Measurements from ENCODE around the gene ANKRD49.
A peak's percentile ranks its signal among the peaks of the same experiment; 100 is the strongest.

Gene ANKRD49

DNA sequence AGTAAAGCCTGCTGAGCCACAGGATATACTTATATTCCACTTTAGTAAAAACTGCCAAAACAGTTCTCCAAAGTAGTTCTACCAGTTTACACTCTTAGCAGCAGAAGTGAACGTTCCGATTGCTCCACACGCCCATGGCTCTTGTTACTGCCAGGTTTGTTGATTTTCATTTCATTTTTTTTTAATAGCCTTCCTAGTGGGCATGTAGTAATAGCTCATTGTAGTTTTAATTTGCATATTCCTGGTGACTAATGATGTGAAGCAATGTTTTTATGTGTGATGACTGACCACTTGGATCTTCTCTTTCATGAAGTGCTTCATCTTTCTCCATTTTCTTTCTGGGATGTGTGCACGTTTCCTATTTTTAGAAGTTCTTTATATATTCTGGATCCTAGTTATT, 13.7 kb downstream of the ANKRD49 start:
- DNase-seq (ENCODE audit: low read depth) = peak; percentile 5

DNA sequence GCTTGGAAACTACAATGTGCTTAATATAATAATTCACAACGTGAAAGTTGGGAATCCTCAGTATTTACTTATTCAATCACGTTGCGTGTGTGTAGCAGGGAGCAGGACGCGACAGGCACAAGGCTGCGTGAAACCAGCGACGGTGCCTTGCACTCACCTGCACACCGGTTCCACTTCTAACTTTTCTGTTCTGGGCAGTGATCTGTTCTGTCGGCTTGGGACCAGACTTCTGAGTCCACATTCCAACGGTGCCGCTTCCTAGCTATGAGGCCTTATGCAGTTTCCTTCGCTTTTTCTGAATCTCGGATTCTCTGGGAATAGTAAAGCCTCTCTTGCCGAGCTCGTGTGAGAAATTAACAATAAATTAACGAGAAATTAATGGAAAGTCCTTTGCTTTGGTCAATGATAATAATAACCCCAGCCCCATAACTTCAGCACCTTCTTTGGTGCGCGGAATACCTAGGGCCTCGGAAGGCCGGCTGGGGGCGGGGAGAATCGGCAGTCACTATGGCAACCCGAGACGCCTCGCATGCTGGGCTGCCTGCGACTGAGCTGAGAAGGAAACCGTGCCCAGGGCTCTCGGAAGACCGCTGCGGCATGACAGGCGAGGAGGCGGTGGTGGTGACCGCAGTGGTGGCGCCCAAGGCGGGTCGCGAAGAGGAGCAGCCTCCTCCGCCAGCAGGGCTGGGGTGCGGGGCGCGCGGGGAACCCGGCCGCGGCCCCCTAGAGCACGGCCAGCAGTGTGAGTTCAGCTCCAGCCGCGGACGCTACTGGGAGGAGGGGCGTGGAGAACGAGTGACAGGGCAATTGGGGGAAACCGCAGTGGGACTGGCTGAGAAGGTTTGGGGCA, 18.4 kb downstream of the ANKRD49 start, which contains the start of gene C11orf97:
C11orf97 (plus strand) TSS at position 530 of the 850 bp plus-strand sequence; CDS start at position 598, 68 bp downstream.
- DNase-seq (ENCODE audit: low read depth) = peak; percentile 29

DNA sequence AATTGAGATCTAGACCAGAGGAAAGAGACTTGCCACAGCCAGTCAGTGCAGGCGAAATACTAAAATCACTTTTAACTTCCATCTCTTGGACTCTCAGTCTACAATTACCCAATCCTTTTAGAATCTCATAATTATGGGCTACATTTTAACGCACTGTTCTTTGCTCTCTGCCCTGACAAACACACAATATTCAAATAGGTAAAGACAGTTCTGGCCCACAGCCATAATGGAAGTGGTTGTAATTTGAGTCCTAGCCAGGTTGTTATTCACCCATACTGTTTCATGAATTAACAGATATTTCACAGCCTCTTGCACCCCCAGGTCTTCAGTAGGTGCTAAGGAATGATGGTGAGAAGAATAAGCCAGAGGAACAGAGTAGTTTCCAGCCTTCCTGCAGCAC, 19.3 kb downstream of the ANKRD49 start:
- DNase-seq (ENCODE audit: low read depth) = no peak

DNA sequence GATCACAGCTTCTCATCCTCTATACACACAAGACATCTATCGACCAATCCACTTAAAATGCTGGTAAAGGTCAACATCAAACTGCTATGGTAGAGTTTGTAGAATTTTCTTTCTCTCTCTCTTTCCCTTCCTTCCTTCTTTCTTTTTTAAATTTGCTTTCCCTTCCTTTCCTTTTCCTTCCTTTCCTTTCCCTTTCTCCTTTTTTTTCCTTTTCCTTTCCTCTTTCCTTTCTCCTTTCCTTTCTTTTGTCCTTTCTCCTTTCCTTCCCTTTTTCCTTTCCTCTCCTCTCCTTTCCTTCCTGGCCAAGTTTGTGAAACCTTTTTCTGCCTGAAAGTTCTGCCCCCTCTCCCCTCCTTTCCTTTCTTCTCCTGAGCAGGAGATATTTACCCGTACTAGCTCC, 21.6 kb downstream of the ANKRD49 start:
- DNase-seq (ENCODE audit: low read depth) = no peak

DNA sequence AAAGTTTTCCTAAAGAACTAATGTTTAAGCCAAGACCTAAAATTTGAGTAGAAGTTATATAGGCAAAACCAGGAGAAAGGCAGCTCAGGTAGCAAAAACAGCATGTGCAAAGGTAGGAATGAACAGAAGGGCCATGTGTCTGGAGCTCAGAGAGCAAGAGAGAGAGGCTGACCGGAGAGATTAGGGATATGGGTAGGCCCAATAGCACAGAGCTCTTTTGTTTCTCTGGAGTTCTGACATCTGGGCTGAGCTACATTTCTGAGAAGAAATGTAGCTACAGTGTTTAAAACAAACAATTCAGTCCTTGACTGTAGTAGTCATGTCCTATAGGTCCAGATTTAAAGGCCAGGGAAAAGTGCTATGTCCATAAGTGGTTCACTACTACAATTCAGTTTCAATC, 22.9 kb downstream of the ANKRD49 start:
- DNase-seq (ENCODE audit: low read depth) = no peak

DNA sequence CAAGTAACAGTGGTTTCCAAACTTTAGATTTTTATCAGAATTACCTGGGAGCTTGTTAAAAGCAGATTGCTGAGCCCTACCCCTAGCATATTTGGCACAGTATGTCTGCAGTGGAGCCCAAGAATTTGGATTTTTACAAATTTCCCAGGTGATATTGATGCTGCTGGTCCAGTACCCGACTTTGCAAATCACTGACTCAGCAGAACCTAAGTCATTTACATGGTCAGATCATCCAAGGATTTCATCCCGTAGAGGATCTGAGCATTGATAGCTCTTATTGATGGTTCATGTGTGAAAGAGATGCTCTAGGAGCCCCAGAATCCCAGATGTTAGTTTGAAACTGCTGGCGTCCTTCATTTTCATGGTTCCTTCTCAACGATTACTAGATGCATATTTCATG, 24.5 kb downstream of the ANKRD49 start:
- DNase-seq (ENCODE audit: low read depth) = no peak

DNA sequence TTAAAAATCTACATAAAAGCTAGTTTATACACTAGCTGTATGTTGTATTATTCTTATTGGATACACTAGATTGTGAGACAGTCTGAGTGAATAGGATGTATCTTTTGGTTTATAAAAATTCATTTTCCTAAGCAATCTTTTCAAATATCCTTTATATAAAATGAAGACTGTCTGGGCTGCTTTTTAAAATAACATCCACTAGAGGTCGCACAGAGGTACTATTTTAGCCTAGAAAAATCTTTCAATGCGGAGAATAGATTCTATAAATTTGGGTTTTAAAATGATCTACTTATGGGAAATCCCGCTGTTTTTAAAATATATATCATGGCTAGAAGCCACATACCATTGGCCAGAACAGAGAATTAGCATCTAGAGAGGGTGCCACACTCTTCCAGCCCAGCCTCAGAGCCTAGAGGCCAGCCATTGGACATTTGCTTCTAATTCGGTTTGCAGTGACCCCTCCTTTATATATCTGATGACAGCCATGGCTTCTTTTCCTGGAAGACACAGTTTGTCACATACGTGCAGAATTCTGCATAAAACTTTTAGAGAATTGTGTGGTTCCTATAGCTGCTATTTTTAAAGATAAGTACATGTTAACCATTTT, 25.8 kb downstream of the ANKRD49 start:
- DNase-seq (ENCODE audit: low read depth) = peak; percentile 14

DNA sequence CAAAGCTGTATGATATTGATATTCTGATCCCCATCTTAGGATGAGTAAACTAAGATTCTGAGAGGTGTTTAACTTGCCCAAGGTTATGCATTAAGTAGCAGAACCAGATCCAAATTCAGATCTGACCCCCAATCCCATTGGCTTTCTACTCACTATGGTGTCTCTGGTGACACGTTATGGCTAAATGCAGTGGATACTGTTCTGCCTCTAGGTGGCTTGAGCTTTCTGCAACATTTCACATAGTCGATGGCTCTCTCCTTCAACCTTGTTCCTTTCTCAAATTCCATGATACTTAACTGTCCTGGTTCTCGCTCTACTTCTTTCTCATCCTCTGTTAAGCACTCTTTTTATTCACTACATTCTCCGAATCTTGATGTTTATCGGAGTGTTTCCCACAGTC, 27.9 kb downstream of the ANKRD49 start:
- DNase-seq (ENCODE audit: low read depth) = no peak

DNA sequence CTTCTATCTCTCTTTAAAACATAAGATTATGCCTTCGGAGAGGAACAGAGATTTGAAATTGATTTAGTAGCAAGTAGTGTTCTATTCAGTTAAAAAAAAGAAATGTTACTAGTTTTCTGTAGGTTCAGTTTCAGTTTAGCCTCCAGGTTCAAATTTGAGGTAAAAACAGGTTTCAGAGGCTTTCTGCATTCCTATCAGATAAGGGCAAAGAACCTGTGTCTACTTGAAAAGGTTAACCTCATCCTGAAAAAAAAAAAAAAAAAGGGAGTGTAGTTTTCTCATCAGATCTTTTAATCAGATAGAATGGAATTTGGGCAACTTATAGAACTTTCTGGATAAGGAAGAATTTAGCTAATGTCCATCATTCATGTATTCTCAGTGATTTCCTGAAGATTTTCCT, 30.6 kb downstream of the ANKRD49 start:
- DNase-seq (ENCODE audit: low read depth) = no peak

DNA sequence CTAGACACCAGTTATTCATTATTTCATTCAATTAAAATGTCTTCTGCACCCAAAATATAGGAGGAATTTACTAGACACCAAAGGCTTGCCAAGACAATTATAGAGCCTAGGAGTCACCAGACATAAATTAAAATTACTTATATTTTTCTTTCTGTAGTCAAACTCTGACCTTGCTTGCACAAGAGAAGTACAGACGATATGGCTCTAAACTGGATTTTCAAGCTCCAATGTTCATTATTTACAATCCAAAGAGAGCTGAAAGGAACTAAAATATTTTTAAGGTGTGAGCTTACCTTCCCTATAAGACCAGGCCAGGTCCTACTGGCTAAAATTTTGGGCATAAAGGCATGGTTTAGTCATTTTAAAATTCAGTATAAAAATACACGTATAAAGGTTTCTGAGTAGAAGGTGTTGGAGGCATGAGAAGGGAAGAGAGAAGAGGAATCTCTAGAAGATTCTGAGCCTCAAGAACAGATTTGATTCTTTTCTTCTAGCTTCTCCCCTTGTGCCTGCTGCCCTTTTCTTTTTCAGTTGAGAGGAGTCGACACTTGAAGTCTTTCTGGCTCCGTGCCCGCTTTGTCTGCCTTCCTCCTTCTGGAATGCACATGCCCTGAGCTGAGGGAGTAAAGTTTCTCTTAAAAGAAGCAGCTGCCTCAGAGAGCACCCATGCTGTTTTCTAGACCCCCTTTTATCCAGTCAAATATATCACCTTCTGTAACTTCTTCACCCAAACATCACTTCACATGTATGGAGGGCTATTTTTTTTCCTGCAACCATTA, 32.0 kb downstream of the ANKRD49 start:
- peak; percentile 47 for DNase-seq (ENCODE audit: low read depth)

DNA sequence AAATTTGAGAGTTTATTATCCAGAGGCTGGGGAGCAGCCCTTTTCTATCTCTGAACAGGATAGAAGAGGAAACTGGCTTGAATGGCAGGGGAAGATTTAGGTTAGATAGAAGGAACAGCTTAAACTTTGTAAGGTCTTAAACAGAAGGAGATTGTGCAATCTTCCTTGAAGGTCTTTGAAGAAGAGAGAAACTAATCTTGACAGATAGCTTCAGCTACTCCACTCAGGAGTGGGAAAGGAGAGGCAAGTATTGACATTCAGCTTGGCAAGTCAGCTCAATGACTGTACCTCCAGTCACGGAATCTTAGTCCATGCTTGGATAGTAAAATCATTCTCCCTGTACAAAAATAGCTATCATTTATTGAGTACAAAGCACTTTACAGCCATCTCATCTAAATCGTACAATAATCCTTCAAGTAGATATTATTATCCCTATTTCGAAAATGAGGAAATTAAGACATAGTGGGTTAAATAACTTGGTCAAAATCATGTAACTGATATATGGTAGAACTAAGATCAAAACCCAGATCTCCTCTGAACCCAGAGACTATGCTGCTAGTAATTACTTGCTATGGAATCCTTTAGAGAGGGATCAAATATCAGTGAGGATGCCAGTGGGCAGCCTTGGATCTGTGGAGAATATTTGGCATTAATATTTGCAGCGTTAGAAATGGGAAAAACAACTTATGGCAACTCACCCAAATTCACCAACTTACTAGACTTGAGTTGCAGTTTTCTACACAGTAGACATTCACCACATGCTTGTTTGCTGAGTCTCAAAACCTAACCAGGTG, 33.1 kb downstream of the ANKRD49 start:
- DNase-seq (ENCODE audit: low read depth) = peak; percentile 13

DNA sequence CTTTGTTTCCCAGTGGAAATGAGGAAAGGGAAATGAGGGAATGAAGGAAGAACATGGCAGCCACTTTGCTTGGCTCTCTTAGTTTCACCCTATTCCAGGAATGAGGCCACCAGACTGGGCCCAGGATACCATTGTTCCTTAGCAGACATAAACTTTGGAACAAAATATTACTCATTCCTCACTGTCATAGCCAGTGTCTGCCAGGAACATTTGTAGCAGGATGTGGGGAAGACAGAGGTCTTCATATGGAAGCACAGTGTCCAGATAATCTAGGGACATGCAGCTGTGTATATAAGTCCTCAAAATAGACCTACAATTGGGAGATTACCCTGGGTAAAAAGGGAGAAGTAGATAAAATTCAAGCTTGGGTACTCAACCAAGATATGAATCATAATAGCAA, 34.8 kb downstream of the ANKRD49 start:
- DNase-seq (ENCODE audit: low read depth) = no peak

DNA sequence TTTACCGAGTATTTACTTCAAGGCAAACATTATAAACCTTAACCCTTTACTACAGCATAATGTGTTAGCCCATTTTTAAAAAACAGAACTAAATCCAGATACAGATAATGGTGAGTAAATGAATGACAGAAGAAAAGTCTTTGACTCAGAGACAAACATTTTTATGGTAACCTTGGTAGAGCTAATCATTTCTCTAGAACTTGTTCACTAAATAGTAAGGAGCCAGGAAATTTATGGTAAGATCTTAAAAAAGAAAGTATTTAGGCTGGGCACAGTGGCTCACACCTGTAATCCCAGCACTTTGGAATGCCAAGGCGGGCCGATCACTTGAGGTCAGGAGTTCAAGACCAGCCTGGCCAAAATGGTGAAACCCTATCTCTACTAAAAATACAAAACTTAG, 38.4 kb downstream of the ANKRD49 start:
- DNase-seq (ENCODE audit: low read depth) = no peak

DNA sequence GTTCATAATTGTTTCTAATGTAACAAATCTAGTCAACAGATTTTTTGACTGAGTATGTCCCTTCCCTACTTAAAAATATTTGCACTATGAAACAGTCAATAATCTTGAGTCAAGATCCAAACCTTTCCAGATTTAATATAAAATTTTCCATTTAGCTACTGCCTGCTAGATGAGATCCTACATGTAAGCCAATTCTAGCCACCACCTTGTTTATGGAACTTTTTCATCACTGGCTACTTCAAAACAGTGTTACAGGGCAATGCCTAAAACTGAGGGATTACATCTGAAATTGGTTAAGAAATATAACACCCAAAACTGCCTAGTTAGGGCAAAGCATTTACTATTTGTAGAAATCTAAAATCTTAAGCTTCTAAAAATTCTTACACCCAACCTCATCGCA, 39.4 kb downstream of the ANKRD49 start:
- no peak for DNase-seq (ENCODE audit: low read depth)

DNA sequence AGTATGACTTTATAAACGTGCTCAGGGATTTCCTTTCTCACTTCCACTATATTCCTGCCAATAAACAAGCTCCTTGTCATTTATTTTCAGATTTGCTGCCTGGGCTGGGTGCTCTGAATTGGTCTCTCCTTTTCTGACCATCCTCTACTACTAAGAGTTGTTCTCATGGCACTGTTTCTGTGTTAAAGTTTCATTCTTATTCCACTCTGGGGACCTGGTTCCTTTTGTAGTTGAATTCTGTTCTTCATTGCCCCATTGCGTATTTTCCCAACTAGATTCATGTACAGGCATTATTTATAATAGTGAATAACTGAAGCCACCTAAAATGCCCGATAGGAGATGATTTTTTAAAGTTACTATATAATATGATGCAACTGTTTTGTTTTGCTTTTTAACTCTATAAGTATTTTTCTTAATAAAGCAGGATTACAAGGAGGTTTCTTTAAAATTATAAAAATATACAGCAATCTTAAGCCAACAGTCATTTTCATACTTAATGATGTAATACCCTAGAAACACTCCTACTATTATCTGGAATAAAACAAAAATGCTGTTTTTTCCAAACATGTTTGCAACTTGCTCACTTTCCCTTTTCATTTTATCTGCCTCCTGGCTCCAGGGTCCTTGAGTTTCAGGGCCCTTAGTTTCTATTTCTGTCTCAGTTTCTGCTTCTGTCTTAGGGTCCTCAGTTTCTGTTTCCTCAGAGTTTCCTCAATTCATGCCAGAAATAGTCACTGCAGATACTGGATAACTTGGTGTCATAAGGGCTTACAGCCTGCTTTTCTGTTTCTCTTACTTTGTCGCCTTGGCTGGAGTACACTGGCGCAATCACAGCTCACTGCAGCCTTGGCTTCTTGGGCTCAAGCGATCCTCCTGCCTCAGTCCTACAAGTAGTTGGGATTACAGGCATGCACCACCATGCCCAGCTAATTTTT, 40.2 kb downstream of the ANKRD49 start:
- DNase-seq (ENCODE audit: low read depth) = no peak

DNA sequence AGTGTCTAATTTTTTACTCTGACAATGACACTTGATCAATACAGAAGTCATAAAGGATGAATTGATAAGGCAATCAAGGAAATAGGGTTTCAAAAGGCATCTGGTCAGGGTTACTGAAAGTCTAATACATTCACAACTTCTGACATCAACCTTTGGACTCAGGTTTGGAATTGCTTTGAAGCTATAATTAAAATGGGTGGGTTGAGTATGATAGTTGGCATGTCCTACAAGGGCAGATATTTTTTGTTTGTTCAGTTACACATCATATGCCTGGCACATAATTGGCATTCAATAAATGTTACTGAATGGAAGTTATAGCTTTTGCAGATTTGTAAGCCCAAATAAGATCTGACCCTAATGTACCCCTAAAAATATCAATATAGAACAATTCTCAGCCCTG, 42.6 kb downstream of the ANKRD49 start:
- DNase-seq (ENCODE audit: low read depth) = no peak

DNA sequence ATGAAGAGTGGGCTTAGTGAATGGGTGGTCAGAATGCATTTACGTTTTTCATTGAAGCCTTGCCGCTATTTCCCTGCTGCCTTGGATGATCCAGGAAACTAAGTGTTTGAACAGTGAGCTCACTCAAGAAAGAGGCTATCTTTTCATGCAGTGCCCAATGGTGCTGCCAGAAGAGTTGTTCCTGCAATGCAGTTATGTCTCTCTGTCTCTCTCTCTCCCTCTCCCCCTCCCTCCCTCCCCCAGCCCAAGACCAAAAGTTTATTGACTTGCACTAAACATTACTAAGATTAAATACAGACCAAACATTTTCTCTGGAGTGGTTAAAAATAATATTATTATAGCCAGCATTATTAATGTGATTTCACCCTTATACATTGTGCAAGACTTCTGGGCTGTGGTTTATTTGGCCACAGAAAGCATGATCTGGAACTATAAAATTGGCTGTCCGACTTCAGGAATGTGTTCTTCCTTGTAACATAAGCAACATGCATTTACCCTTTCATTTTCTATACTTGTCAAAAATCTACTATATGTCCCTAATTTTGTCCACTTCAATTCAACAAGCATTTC, 43.3 kb downstream of the ANKRD49 start:
- peak; percentile 68 for DNase-seq (ENCODE audit: low read depth)

DNA sequence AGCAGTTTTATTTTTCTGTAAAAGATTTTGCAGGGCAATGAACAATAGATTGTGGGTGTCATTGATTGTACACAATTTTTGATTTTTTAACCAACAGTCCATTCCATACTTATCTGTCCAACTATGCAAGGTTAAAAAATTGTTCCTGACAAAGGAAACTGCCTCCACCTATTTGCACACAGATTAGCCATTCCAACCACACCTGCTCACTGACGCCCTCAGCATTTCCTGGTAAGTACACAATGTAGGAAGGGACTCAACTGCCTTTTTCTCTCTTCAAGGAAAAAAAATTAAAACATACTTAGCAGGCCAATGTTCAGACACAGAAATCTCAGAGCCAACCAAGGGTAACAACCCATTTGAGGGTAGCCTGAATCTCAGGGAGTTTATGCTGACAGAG, 45.6 kb downstream of the ANKRD49 start:
- no peak for DNase-seq (ENCODE audit: low read depth)

DNA sequence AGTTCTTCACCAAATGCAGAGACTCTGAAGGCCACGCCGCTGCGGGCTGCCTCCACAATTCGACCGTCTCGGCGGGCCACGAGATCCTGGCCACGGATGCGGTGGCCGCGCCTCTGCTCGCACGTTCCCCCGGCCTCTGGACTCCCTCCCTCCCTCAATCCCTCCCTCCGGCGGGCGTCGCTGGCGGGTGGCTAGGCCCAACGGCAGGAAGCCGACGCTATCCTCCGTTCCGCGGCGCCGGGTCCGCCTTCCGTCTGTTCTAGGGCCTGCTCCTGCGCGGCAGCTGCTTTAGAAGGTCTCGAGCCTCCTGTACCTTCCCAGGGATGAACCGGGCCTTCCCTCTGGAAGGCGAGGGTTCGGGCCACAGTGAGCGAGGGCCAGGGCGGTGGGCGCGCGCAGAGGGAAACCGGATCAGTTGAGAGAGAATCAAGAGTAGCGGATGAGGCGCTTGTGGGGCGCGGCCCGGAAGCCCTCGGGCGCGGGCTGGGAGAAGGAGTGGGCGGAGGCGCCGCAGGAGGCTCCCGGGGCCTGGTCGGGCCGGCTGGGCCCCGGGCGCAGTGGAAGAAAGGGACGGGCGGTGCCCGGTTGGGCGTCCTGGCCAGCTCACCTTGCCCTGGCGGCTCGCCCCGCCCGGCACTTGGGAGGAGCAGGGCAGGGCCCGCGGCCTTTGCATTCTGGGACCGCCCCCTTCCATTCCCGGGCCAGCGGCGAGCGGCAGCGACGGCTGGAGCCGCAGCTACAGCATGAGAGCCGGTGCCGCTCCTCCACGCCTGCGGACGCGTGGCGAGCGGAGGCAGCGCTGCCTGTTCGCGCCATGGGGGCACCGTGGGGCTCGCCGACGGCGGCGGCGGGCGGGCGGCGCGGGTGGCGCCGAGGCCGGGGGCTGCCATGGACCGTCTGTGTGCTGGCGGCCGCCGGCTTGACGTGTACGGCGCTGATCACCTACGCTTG, 50.2 kb downstream of the ANKRD49 start, which contains the start of gene FUT4:
FUT4 (plus strand) TSS at position 227 of the 951 bp plus-strand sequence; CDS start at position 440, 213 bp downstream.
- peak; percentile 77 for DNase-seq (ENCODE audit: low read depth)
